ENCODE data around the gene CEBPA.
"Not testable (repeated sequence)": the region's sequence is repeated elsewhere in the genome, so short reads cannot be mapped to it uniquely, and the experiment has no call there.

Gene CEBPA

GRCh38 chr19:33324628-33325027 is 22.3 kb upstream of the CEBPA start:
- DNase-seq (ENCODE audit: low read depth): no peak

- DNase-seq (ENCODE audit: low read depth): no peak
Measured at GRCh38 chr19:33323093-33323820, 20.9 kb upstream of the CEBPA start.

GRCh38 chr19:33320636-33321035 is 18.3 kb upstream of the CEBPA start:
- no peak for DNase-seq (ENCODE audit: low read depth)

GRCh38 chr19:33317991-33318390 is 15.7 kb upstream of the CEBPA start:
- DNase-seq (ENCODE audit: low read depth): not testable (repeated sequence)

- DNase-seq (ENCODE audit: low read depth): no peak
Measured at GRCh38 chr19:33317517-33317916, 15.2 kb upstream of the CEBPA start.

- no peak for DNase-seq (ENCODE audit: low read depth)
Measured at GRCh38 chr19:33316541-33317264, 14.4 kb upstream of the CEBPA start.

GRCh38 chr19:33312808-33313207 is 10.5 kb upstream of the CEBPA start:
- DNase-seq (ENCODE audit: low read depth): not testable (repeated sequence)

GRCh38 chr19:33312065-33312464 is 9.7 kb upstream of the CEBPA start:
- DNase-seq (ENCODE audit: low read depth): no peak

GRCh38 chr19:33311326-33311682 is 9.0 kb upstream of the CEBPA start:
- DNase-seq (ENCODE audit: low read depth): no peak

GRCh38 chr19:33310606-33311325 is 8.4 kb upstream of the CEBPA start:
- no peak for DNase-seq (ENCODE audit: low read depth)

- no peak for DNase-seq (ENCODE audit: low read depth)
Measured at GRCh38 chr19:33309826-33310225, 7.5 kb upstream of the CEBPA start.

GRCh38 chr19:33306853-33307792 is 4.8 kb upstream of the CEBPA start:
- no peak for DNase-seq (ENCODE audit: low read depth)

GRCh38 chr19:33306191-33306590 is 3.9 kb upstream of the CEBPA start:
- DNase-seq (ENCODE audit: low read depth): no peak

- no peak for DNase-seq (ENCODE audit: low read depth)
Measured at GRCh38 chr19:33304760-33305647, 2.7 kb upstream of the CEBPA start.

- no peak for DNase-seq (ENCODE audit: low read depth)
Measured at GRCh38 chr19:33304371-33304759, 2.0 kb upstream of the CEBPA start.

GRCh38 chr19:33303791-33304345 is 1.5 kb upstream of the CEBPA start:
- no peak for DNase-seq (ENCODE audit: low read depth)

- no peak for DNase-seq (ENCODE audit: low read depth)
Measured at GRCh38 chr19:33302974-33303790, 848 bp upstream of the CEBPA start.

GRCh38 chr19:33301900-33302174 is 497 bp downstream of the CEBPA start:
- DNase-seq (ENCODE audit: low read depth): no peak

- DNase-seq (ENCODE audit: low read depth): no peak
Measured at GRCh38 chr19:33301144-33301899, 1.0 kb downstream of the CEBPA start.

- DNase-seq (ENCODE audit: low read depth): no peak
Measured at GRCh38 chr19:33300894-33301143, 1.5 kb downstream of the CEBPA start.

All from activated T-cell treated with anti-CD3 and anti-CD28 coated beads for 48 hours (primary cell).